ENCODE measurements around the gene LRIG2. TPM values are rescaled to one million over a fixed set of nuclear protein-coding genes. Genes with fewer than 3 reads are reported as not detected.
"Not testable (repeated sequence)": the region's sequence is repeated elsewhere in the genome, so short reads cannot be mapped to it uniquely, and the experiment has no call there.

Gene LRIG2
- total and polyA plus RNA-seq, 2 of the 13 experiments (the other 11 are each of a cell fraction or from before 2014, with no cell fraction given): 8.1 to 12.2 TPM

GRCh38 chr1:113072757-113073478 is at the start of gene LRIG2 (continued):
- TF ChIP-seq ZNF142 (CRISPR knock-in tag; IDR thresholded peaks at IDR 0.05) (peak; percentile 89), ZNF747 (CRISPR knock-in tag; IDR thresholded peaks at IDR 0.05; ENCODE audit: borderline replicate concordance) (peak; percentile 62; the same call in 1 of the 2 replicates), ZNF362 (CRISPR knock-in tag; IDR thresholded peaks at IDR 0.05; ENCODE audit: borderline replicate concordance) (no peak; the same call in 1 of the 2 replicates)

GRCh38 chr1:113023316-113023715 is 49.7 kb upstream of the LRIG2 start:
- in situ Hi-C loops (cut with HindIII; ENCODE audit: extremely low pct_ligation_motif_present, low pct_unique_long_range_greater_than_20kb); FAIRE-seq; POLR2A ChIA-PET; H3K36me3 ChIP-seq (replicated peaks in 1 of 2; ENCODE audit: control insufficient read depth in 1 of 2, insufficient read depth in 2 of 2, low read length in 2 of 2); H3K9me3 ChIP-seq (ENCODE audit: low read length); H3K27me3 ChIP-seq (ENCODE audit: control insufficient read depth in 1 of 2, insufficient read depth in 2 of 2, low read length in 2 of 2); ATAC-seq; CTCF ChIA-PET (ENCODE audit: low intra/inter-chr PET ratio, low total read pairs); H3K4me3 ChIP-seq (replicated peaks in 1 of 3; ENCODE audit: insufficient read depth in 1 of 3, low read depth in 2 of 3, low read length in 3 of 3); BruUV-seq (replicated peaks); H3K79me2 ChIP-seq (ENCODE audit: insufficient read depth, low read length); H2AFZ ChIP-seq (ENCODE audit: low read length); H4K20me1 ChIP-seq (ENCODE audit: insufficient read depth, low read length); DNase-seq (ENCODE audit: low spot score); H3K27ac ChIP-seq (ENCODE audit: extremely low read length, insufficient read depth, low read length); H3K4me2 ChIP-seq (ENCODE audit: low read depth, low read length); H3K9ac ChIP-seq (ENCODE audit: insufficient read depth, low read depth, low read length); intact Hi-C loops (cut with micrococcal nuclease; ENCODE audit: unreplicated experiment): not testable (repeated sequence)
- H3K4me1 ChIP-seq (ENCODE audit: insufficient read depth, low read length): peaks cover 69% of the 10 kb centered on the region
- TF ChIP-seq ZNF121 (CRISPR knock-in tag; IDR thresholded peaks at IDR 0.05) (peak; percentile 46), ZFP90 (CRISPR knock-in tag; IDR thresholded peaks at IDR 0.05; ENCODE audit: borderline replicate concordance) (peak; percentile 89)
- WGBS (ENCODE audit: low lambda C conversion rate): 94% methylated on average over 4 of the region's 4 CpGs

Measured in HepG2 (cell line).